H1 (cell line): ENCODE measurements around the gene WNT3A. TPM values are rescaled to one million over a fixed set of nuclear protein-coding genes. Genes with fewer than 3 reads are reported as not detected.

Experiments
- CREB1 ChIP-seq: IDR thresholded peaks from 2 replicates; pipeline ENCODE4 v1.6.1; 2012; ENCODE audit warnings: inconsistent platforms
- EP300 ChIP-seq, 2 experiments: IDR thresholded peaks; 1 replicate in 1 of 2; 2 replicates in 1 of 2; pipeline ENCODE4 v1.6.1; 2011 to 2012; ENCODE audit warnings: low read depth in 2 of 2, low read length in 2 of 2, mild to moderate bottlenecking in 2 of 2, borderline replicate concordance in 1 of 2, inconsistent platforms in 1 of 2, moderate library complexity in 1 of 2
- SP1 ChIP-seq: IDR thresholded peaks from 2 replicates; pipeline ENCODE4 v1.6.1; 2011; ENCODE audit warnings: low read depth, low read length
- TAF1 ChIP-seq: IDR thresholded peaks from 2 replicates; pipeline ENCODE4 v1.6.1; 2011; ENCODE audit warnings: mild to moderate bottlenecking, low read depth, low read length
- TBP ChIP-seq: IDR thresholded peaks from 2 replicates; pipeline ENCODE4 v1.6.1; 2011; ENCODE audit warnings: low read depth, low read length, improper control_type of control experiment
- polyA plus RNA-seq, 7 experiments: library from polyadenylated mRNA; depleted of rRNA in 3 of 7; stranded (reverse) in 5 of 7; unstranded in 2 of 7; fragments of >200 nt in 5 of 7; fragments of 200-250 nt in 2 of 7; gene quantifications; 1 replicate in 5 of 7; 2 replicates in 1 of 7; 4 replicates in 1 of 7; pipeline versions ENCODE4 v1.2.1 to v1.2.3, GENCODE V29; 2011 to 2013; ENCODE audit warnings: missing spikeins in 2 of 7, mixed read lengths in 2 of 7
- total RNA-seq: library from RNA; stranded (reverse); fragmentation: NEBNext Ultra II Directional; extraction: Animal tissue kit (Norgen Biotek cat#: 25700); gene quantifications from 2 replicates; pipeline ENCODE4 v1.2.1, GENCODE V29; 2021
- TF ChIP-seq, protein P1 (sequence below): IDR thresholded peaks from 2 replicates; pipeline ENCODE4 v1.6.1; 2012; ENCODE audit warnings: inconsistent platforms

Gene WNT3A
- total and polyA plus RNA-seq, 2 of the 8 experiments (the other 6 are each of a cell fraction or from before 2014, with no cell fraction given) = 0.08 to 0.19 TPM

DNA sequence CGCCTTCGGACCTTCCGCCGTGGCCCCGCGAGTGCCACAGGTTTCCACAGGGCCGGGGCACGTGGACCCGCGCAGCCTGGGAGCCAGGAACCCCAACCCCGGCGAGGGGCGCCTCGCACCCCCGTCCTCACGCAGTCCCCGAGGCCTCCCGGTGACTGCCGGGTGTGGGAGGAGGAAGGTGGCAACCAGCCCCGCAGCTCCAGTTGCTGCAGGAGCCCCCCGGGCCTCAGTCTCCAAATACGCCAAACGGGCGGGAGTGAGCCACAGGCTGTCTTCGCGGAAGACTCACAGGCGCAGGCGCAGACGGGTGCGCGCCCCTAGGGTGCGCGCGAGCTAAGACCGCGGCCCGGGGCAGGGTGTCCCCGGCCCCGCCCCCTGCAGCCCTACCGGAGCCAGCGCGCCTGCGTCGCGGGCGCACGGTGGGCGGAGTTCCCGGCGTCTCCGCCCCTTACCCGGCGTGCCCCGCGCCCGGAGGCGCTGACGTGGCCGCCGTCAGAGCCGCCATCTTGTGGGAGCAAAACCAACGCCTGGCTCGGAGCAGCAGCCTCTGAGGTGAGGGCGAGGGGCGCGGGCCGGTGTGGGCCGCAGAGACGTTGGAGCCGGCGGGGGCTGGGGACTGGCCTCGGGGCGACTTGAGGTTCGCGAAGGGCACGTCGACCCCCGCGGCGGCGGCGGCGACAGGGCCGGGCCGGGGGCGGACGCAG, 75.6 kb downstream of the WNT3A start, which contains the start of gene ARF1 (continued):
- TF ChIP-seq, protein P1, sequence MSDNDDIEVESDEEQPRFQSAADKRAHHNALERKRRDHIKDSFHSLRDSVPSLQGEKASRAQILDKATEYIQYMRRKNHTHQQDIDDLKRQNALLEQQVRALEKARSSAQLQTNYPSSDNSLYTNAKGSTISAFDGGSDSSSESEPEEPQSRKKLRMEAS = peak; percentile 76; the same call in 1 of the 2 replicates
- TF ChIP-seq EP300 (IDR thresholded peaks at IDR 0.05; ENCODE audit: borderline replicate concordance in 1 of 2, low read depth in 2 of 2, low read length in 2 of 2) = no peak
- peak; percentile 73; the same call in 1 of the 2 replicates for TF ChIP-seq SP1
- TF ChIP-seq TAF1 = peak; percentile 94
- TF ChIP-seq TBP = peak; percentile 77
- TF ChIP-seq CREB1 = peak; percentile 91
- TF ChIP-seq, all 59 proteins: peak for 18
